HepG2 (cell line): ENCODE measurements around the gene CACNG4. TPM values are rescaled to one million over a fixed set of nuclear protein-coding genes. Genes with fewer than 3 reads are reported as not detected.

Source experiments
- ASH2L ChIP-seq: fragments of 300-600, 200-600 bp; sonication (generic); IDR thresholded peaks from 2 replicates; pipeline ENCODE4 v1.7.0; 2017; ENCODE audit warnings: low read depth, mild to moderate bottlenecking, moderate library complexity, mixed read lengths, low read length; ENCODE audit not compliant: insufficient read length
- ATF2 ChIP-seq: sonication (generic); formaldehyde crosslinking; IDR thresholded peaks from 2 replicates; pipeline ENCODE4 v1.4.0; 2020; ENCODE audit warnings: missing genetic modification reagents
- ATF7-NPFF ChIP-seq: sonication (generic); formaldehyde crosslinking; IDR thresholded peaks from 2 replicates; pipeline ENCODE4 v1.8.1; 2023; ENCODE audit warnings: mild to moderate bottlenecking, low read depth, missing genetic modification reagents, moderate library complexity
- CREB1 ChIP-seq, 2 experiments: fragments of 450-650 bp in 1 of 2; IDR thresholded peaks; 2 replicates each; pipeline ENCODE4 v1.6.1; 2016 to 2017; ENCODE audit warnings: control low read depth in 1 of 2, mild to moderate bottlenecking in 1 of 2, missing compliant biosample characterization in 1 of 2, missing genetic modification characterization in 1 of 2
- E2F1 ChIP-seq: sonication (generic); formaldehyde crosslinking; IDR thresholded peaks from 2 replicates; pipeline ENCODE4 v1.5.0; 2020; ENCODE audit warnings: missing genetic modification reagents
- ELF3 ChIP-seq: IDR thresholded peaks from 2 replicates; pipeline ENCODE4 v1.6.1; 2016; ENCODE audit warnings: missing genetic modification reagents, missing compliant biosample characterization
- FLYWCH1 ChIP-seq: sonication (generic); formaldehyde crosslinking; IDR thresholded peaks from 2 replicates; pipeline ENCODE4 v1.8.1; 2023; ENCODE audit warnings: mild to moderate bottlenecking, missing genetic modification reagents
- FOXA1 ChIP-seq, 2 experiments: fragments of 450-650 bp in 1 of 2; sonication (generic) in 1 of 2; formaldehyde crosslinking in 1 of 2; IDR thresholded peaks; 2 replicates each; pipeline versions ENCODE4 v1.4.0 to v1.6.1; 2016 to 2020; ENCODE audit warnings: missing genetic modification reagents in 1 of 2
- HINFP ChIP-seq: sonication (generic); formaldehyde crosslinking; IDR thresholded peaks from 2 replicates; pipeline ENCODE4 v1.4.0; 2020; ENCODE audit warnings: low read depth, mild to moderate bottlenecking, missing genetic modification reagents
- ISL2 ChIP-seq: sonication (generic); formaldehyde crosslinking; IDR thresholded peaks from 2 replicates; pipeline ENCODE4 v1.5.0; 2020; ENCODE audit warnings: missing genetic modification reagents
- MAZ ChIP-seq, 2 experiments: sonication (generic) in 1 of 2; formaldehyde crosslinking in 1 of 2; IDR thresholded peaks; 2 replicates each; pipeline versions ENCODE4 v1.5.0 to v1.6.1; 2012 to 2020; ENCODE audit warnings: low read depth in 2 of 2, mild to moderate bottlenecking in 2 of 2, borderline replicate concordance in 1 of 2, improper control_type of control experiment in 1 of 2, low read length in 1 of 2, missing genetic modification reagents in 1 of 2, moderate library complexity in 1 of 2
- PHF20 ChIP-seq: sonication (generic); formaldehyde crosslinking; IDR thresholded peaks from 2 replicates; pipeline ENCODE4 v1.5.0; 2020; ENCODE audit warnings: mild to moderate bottlenecking, missing genetic modification reagents
- REPIN1 ChIP-seq: sonication (generic); formaldehyde crosslinking; IDR thresholded peaks from 2 replicates; pipeline ENCODE4 v1.8.0; 2022; ENCODE audit warnings: missing genetic modification reagents, low read depth, mild to moderate bottlenecking, borderline replicate concordance
- SAP130 ChIP-seq: IDR thresholded peaks from 2 replicates; pipeline ENCODE4 v1.6.1; 2016; ENCODE audit warnings: low read depth
- SCMH1 ChIP-seq: sonication (generic); formaldehyde crosslinking; IDR thresholded peaks from 2 replicates; pipeline ENCODE4 v1.9.0; 2021; ENCODE audit warnings: missing genetic modification reagents, mild to moderate bottlenecking, borderline replicate concordance
- ZMYM3 ChIP-seq: sonication (generic); formaldehyde crosslinking; IDR thresholded peaks from 2 replicates; pipeline ENCODE4 v1.5.1; 2020; ENCODE audit warnings: mild to moderate bottlenecking, missing genetic modification reagents
- ZNF180 ChIP-seq: sonication (generic); formaldehyde crosslinking; IDR thresholded peaks from 2 replicates; pipeline ENCODE4 v1.4.0; 2020; ENCODE audit warnings: low read depth, missing genetic modification reagents, borderline replicate concordance
- ZNF75D ChIP-seq: sonication (generic); formaldehyde crosslinking; IDR thresholded peaks from 2 replicates; pipeline ENCODE4 v1.8.1; 2023; ENCODE audit warnings: missing genetic modification reagents, mild to moderate bottlenecking, borderline replicate concordance
- ZNF800 ChIP-seq: sonication (generic); formaldehyde crosslinking; IDR thresholded peaks from 2 replicates; pipeline ENCODE4 v1.4.0; 2020; ENCODE audit warnings: missing genetic modification reagents
- ZNF850 ChIP-seq: sonication (generic); formaldehyde crosslinking; conservative IDR thresholded peaks from 2 replicates; pipeline ENCODE4 v1.9.0; 2021; ENCODE audit warnings: mild to moderate bottlenecking, missing genetic modification reagents
- ZXDC ChIP-seq: sonication (generic); formaldehyde crosslinking; IDR thresholded peaks from 2 replicates; pipeline ENCODE4 v1.5.0; 2020; ENCODE audit warnings: mild to moderate bottlenecking, missing genetic modification reagents
- polyA plus RNA-seq, 8 experiments: library from polyadenylated mRNA; depleted of rRNA in 3 of 8; stranded (reverse) in 7 of 8; unstranded in 1 of 8; fragments of >200 nt; fragmentation: Illumina TruSeq in 4 of 8; extraction: Trizol in 4 of 8; gene quantifications; 2 replicates each; pipeline versions ENCODE4 v1.2.1 to v1.2.3, GENCODE V29; 2011 to 2016; ENCODE audit warnings: low read depth in 4 of 8, missing spikeins in 1 of 8, mixed read lengths in 1 of 8; ENCODE audit not compliant: insufficient read depth in 1 of 8
- total RNA-seq, 5 experiments: library from RNA; depleted of rRNA; stranded (reverse); fragments of >200 nt; fragmentation: Illumina TruSeq; extraction: Trizol; gene quantifications; 2 replicates each; pipeline ENCODE4 v1.2.3, GENCODE V29; 2016; ENCODE audit warnings: low read depth in 1 of 5

The CACNG4 gene
- total and polyA plus RNA-seq, 2 of the 13 experiments (the other 11 are each of a cell fraction or from before 2014, with no cell fraction given) = 0.09 TPM

- TF ChIP-seq E2F1 = no peak
- no peak for TF ChIP-seq FOXA1 (IDR thresholded peaks at IDR 0.05)
- no peak for TF ChIP-seq FOXA1 (CRISPR knock-in tag; IDR thresholded peaks at IDR 0.05)
- 0 out of 2 replicates have a peak, but pooled peaks have one; percentile 26 for TF ChIP-seq ATF7-NPFF (CRISPR knock-in tag)
- no peak for TF ChIP-seq ZNF75D (CRISPR knock-in tag)
- TF ChIP-seq ZNF800 = no peak
- no peak; the same call in 1 of the 2 replicates for TF ChIP-seq ATF2 (CRISPR knock-in tag)
- no peak for TF ChIP-seq ISL2 (CRISPR knock-in tag)
- no peak for TF ChIP-seq MAZ (IDR thresholded peaks at IDR 0.05; ENCODE audit: borderline replicate concordance, low read depth, low read length)
- no peak for TF ChIP-seq MAZ (CRISPR knock-in tag; IDR thresholded peaks at IDR 0.05; ENCODE audit: low read depth)
- 0 out of 2 replicates have a peak, but pooled peaks have one; percentile 38 for TF ChIP-seq REPIN1
- no peak for TF ChIP-seq ZMYM3 (CRISPR knock-in tag)
- TF ChIP-seq ZNF850 (CRISPR knock-in tag) = no peak
- TF ChIP-seq FLYWCH1 = no peak
- peak; percentile 55 for TF ChIP-seq SAP130 (CRISPR knock-in tag)
- no peak for TF ChIP-seq PHF20 (CRISPR knock-in tag)
- peak; percentile 62 for TF ChIP-seq ELF3
- TF ChIP-seq SCMH1 (CRISPR knock-in tag) = no peak
- TF ChIP-seq CREB1 (IDR thresholded peaks at IDR 0.05) = no peak
- no peak for TF ChIP-seq CREB1 (CRISPR knock-in tag; IDR thresholded peaks at IDR 0.05)
- TF ChIP-seq ZXDC (CRISPR knock-in tag) = no peak
- TF ChIP-seq HINFP = no peak
- no peak for TF ChIP-seq ZNF180 (CRISPR knock-in tag)
- TF ChIP-seq ASH2L = peak; percentile 32
Observed at GRCh38 chr17:67076290-67076689, 111.8 kb downstream of the CACNG4 start (continued).
